AG04449 (cell line): ENCODE measurements around the gene TTLL10.

Experiments
- CTCF ChIA-PET: fragments of 350-600 bp; formaldehyde crosslinking; extraction: SDS; loops from one replicate; lab custom pipeline; 2021; ENCODE audit warnings: antibody characterized with exemption; lab: Yijun Ruan, JAX
- POLR2A ChIA-PET: fragments of 400-600, 350-600 bp; formaldehyde crosslinking; extraction: SDS; loops from one replicate; lab custom pipeline; 2020; ENCODE audit warnings: antibody characterized with exemption, inconsistent platforms; lab: Yijun Ruan, JAX
- DNase-seq: peaks from one replicate; pipeline ENCODE4 v3.0.0-alpha.2; 2010; ENCODE audit warnings: low read depth, low spot score
- H3K4me3 ChIP-seq: 2 replicates; pipeline ENCODE4 v1.5.1; 2011; ENCODE audit warnings: low read depth, mild to moderate bottlenecking, control low read depth, low read length
- TF ChIP-seq, protein P1 (sequence below): IDR thresholded peaks from one replicate; pipeline ENCODE4 v1.5.1; 2011; ENCODE audit warnings: mild to moderate bottlenecking, moderate library complexity, low read length, control low read depth, inconsistent platforms; ENCODE audit not compliant: insufficient read depth; ENCODE audit errors: missing control alignments

The TTLL10 gene

DNA sequence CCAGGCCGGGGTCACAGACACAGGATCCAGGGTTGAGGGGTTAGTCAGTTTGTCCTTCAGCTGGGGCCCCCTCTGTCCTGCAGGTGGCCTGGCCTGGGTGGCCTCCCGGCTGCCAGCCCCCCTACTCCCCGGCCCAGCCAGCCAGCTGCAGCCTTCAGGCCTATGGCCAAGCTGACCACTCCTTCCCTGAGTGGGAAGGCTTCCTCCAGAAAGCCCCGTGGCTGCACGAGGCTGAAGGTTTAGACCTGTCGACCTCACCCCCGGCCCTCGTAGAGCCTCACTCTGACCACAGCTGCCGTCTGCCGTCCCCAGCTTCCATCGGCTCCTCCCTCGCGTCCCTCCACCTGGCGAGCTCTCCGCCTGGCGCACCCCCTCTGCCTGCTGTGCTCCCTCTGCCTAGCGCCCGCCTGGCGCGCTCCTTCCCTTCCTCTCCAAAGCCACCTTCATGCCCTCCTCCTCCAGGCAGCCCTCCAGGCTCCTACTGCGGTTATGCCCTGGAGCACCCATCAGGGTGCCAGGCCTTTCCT is 9.6 kb downstream of the TTLL10 start:
- H3K4me3 ChIP-seq, result no peak overlapping the region
- DNase-seq, result no peak
- ChIA-PET POLR2A (no interaction called here), CTCF (no interaction called here)
- TF ChIP-seq, protein P1, sequence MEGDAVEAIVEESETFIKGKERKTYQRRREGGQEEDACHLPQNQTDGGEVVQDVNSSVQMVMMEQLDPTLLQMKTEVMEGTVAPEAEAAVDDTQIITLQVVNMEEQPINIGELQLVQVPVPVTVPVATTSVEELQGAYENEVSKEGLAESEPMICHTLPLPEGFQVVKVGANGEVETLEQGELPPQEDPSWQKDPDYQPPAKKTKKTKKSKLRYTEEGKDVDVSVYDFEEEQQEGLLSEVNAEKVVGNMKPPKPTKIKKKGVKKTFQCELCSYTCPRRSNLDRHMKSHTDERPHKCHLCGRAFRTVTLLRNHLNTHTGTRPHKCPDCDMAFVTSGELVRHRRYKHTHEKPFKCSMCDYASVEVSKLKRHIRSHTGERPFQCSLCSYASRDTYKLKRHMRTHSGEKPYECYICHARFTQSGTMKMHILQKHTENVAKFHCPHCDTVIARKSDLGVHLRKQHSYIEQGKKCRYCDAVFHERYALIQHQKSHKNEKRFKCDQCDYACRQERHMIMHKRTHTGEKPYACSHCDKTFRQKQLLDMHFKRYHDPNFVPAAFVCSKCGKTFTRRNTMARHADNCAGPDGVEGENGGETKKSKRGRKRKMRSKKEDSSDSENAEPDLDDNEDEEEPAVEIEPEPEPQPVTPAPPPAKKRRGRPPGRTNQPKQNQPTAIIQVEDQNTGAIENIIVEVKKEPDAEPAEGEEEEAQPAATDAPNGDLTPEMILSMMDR, result no peak

DNA sequence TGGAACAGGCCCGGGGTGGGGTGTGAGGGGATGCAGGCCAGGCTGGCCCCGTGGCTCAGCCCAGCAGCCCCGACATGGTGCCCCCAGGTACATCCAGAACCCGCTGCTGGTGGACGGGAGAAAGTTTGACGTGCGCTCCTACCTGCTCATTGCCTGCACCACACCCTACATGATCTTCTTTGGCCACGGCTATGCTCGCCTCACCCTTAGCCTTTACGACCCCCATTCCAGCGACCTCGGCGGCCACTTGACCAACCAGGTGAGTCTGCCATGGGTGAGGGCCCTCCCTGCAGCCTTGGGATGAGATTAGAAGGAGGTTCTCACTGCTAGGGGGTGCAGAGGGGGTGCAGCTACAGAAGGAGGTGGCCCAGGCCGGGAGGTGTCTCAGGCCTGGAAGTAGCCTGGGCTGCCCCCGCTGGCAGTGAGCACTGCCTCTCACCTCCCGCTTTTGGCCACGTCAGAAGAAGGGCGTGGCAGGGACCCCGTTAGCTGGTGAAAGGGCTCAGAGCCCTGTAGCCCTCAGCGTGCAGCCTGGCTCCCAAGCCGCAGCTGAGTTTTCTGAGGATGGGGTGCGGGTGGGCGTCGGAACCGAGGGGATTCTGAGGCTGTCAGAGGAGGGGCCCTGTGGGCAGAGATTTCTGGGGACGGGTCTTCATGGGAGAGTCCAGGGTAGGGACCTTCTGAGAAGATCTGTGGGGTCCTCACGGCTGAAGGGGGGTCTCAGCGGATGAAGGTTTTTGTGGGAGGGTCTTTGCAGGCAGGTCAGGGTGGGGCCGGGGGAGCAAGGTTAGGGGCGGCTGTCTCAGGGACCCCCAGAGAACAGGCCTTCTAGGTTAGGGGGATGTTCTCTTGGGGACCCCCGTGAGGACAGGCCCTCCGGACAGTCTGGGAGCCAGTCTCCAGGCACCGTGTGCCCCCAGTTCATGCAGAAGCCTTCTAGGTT is 10.4 kb downstream of the TTLL10 start:
- CTCF ChIA-PET, result no interaction called here

DNA sequence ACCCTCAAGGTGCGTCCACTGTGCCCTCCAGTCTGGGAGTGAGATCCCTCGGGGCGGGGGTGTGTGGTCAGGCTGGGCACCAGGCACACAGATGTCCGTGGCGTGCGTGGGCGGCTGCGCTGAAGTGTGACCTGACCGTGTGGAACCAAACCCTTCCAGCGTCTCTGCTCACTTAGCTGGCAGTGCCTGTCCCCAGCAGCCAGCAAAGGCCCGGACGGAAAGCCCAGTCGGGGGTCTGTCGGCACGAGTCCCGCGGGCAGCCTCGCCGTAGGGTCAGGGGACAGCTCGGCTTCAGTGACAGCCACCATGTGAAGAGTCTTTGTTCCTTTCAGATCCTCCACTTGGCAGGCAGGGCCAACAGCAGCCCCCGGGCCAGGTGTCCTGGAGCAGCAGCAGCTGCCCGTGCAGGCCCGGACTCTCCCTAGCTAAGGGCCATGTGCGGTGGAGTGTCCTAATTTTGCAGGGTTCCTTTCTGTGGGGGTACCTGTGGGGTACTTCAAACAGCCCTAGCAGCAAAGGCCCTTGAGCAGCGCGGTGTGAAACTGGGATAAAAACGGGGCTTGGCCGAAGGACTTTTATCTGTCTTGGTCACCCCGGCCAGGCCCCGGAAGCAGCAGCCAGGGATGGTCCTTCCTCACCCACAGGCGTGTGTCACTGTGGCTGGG is 11.6 kb downstream of the TTLL10 start:
- H3K4me3 ChIP-seq, result no peak overlapping the region
- no peak for DNase-seq
- ChIA-PET CTCF (no interaction called here), POLR2A (no interaction called here)
- TF ChIP-seq, protein P1, result no peak

More for the DNA sequence above, 10.4 kb downstream of the TTLL10 start:
- H3K4me3 ChIP-seq, result no peak overlapping the region
- no peak for DNase-seq
- POLR2A ChIA-PET, result no interaction called here
- TF ChIP-seq, protein P1, result no peak

DNA sequence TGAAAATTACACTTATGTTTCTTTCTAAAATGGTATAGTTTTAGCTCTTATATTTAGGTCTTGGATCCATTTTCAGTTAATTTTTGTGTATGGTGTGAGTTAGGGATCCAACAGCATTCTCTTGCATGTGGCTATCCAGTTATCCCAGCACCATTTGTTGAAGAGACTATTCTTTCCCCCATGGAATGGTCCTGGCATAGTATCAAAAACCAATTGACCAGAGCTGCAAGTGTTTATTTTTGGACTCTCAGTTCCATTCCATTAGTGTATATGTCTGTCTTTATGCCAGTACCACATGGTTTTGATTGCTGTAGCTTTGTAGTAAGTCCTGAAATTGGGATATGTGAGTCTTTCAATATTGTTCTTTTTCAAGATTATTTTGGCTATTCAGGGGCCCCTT is 14.3 kb downstream of the TTLL10 start:
- no peak for DNase-seq
- ChIA-PET CTCF (interaction anchor here (0.6 to 1.4 kb wide), 3 partner anchors 8 to 19 kb away, joined by 3 to 4 read pairs (median 4); no protein-coding TSS in a partner anchor), POLR2A (no interaction called here)
- H3K4me3 ChIP-seq, result no peak overlapping the region
- TF ChIP-seq, protein P1, result no peak

DNA sequence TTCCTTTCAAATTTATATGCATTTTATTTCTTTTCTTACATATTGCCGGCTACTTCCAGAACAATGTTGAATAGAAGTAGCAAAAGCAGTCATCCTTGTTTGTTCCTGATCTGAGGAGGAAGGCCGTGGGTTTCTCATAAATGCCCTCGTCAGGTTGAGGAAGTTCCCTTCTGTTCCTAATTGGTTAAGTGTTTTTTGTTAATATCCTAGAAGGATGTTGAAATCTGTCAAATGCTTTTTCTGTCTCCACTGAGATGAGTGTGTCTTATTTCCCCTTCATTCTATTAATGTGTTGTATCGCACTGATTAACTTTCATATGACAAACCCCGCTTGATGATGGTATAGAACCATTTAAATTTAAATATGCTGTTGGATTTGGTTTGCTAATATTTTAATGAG is 15.4 kb downstream of the TTLL10 start:
- ChIA-PET POLR2A (no interaction called here), CTCF (no interaction called here)
- DNase-seq, result no peak
- H3K4me3 ChIP-seq, result no peak overlapping the region
- TF ChIP-seq, protein P1, result no peak

DNA sequence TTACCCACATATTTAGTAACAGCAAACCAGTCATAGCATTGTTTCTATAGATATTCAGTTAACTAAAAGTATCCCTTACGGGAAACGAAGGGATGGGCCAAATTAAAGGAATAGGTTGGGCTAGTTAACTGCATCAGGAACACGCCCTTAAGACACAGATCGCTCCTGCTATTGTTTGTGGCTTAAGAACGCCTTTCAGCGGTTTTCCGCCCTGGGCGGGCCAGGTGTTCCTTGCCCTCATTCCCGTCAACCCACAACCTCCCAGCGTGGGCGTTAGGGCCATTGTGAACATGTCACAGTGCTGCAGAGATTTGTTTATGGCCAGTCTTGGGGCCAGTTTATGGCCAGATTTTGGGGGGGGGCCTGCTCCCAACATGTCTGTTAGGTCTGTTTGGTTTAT is 18.1 kb downstream of the TTLL10 start:
- CTCF ChIA-PET, result no interaction called here
- TF ChIP-seq, protein P1, result no peak

More for the DNA sequence above, 18.1 kb downstream of the TTLL10 start:
- DNase-seq, result no peak
- no peak overlapping the region for H3K4me3 ChIP-seq
- POLR2A ChIA-PET, result no interaction called here
